ENCODE results near the gene LMNA. TPM values are rescaled to one million over a fixed set of nuclear protein-coding genes. Genes with fewer than 3 reads are reported as not detected.

The LMNA gene
- total RNA-seq, 4 donors from 2014 or later = 201 to 295 (median 211) TPM

DNA sequence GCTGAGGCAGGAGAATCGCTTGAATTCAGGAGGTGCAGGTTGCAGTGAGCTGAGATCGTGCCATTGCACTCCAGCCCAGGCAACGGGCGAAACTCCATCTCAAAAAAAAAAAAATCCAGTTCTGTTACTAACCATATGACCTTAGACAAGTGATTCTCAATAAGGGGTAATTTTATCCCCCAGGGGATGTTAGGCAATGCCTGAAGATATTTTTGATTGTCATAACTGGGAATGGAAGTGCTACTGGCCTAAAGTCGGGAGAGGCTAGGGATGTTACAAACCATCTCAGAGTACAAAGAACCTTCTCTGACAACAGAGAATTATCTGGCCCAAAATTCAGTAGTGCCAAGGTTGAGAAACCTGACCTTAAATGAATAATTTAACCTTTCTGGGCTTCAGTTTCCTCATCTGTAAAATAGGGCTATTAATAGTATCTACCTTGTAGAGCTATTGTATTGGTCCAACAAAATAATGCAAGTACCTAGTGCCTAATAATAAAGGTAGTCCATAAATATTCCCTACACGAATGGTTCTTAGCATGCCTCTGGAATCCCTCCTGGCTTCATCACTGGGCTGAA, 5.8 kb upstream of the LMNA start:
- no peaks in the 10 kb centered on the region for H3K36me3 ChIP-seq
- no peak overlapping the region for H3K27ac ChIP-seq
- TF ChIP-seq CTCF (IDR thresholded peaks at IDR 0.05) (no peak), POLR2A (IDR thresholded peaks at IDR 0.05) (no peak)
- DNase-seq = no peak
- H3K4me1 ChIP-seq = peaks cover 9 to 41% (median 9%) of the 10 kb centered on the region in 4 donors
- H3K27me3 ChIP-seq = no peaks in the 10 kb centered on the region
- no peak overlapping the region for H3K4me3 ChIP-seq
- H3K9me3 ChIP-seq = no peaks in the 10 kb centered on the region

GRCh38 chr1:156110252-156110651, 4.3 kb upstream of the LMNA start:
- Histone ChIP-seq H3K9me3 (no peaks in the 10 kb centered on the region), H3K4me3 (no peak overlapping the region), H3K36me3 (no peaks in the 10 kb centered on the region), H3K27ac (no peak overlapping the region), H3K4me1 (peaks cover 4 to 33% (median 11%) of the 10 kb centered on the region in 4 donors), H3K27me3 (no peaks in the 10 kb centered on the region)
- TF ChIP-seq CTCF (IDR thresholded peaks at IDR 0.05) (no peak), POLR2A (IDR thresholded peaks at IDR 0.05) (no peak)
- DNase-seq = no peak

DNA sequence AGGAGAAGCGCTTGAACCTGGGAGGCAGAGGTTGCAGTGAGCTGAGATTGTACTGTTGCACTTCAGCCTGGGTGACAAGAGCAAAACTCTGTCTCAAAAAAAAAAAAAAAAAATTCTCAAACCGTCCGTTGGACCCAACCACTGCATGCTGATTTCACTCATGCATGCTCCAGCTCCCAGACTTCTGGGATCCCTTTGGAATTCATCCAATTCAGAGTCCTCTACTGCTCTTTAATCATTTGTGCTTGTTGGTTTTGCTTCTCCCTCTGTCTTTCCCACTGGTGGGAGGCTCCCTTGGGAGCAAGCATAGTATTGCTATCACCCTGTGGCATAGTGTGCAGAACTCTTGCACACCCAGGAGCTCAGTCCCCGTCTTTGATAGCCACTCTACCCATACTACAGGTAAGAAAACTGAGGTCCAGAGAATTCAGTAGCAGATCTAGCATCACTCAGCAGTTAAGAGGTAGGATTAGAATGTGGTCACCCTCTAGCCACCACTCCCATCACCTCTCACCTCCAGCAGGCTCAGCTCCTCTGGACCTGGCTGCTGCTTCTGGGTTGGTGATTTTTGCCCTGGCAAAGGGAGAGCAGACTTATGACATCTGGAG, 3.1 kb upstream of the LMNA start:
- Histone ChIP-seq H3K27ac (peak overlapping the region in 1 of 4 donors; percentile 97), H3K36me3 (no peaks in the 10 kb centered on the region), H3K4me3 (no peak overlapping the region), H3K4me1 (peaks cover 0 to 23% (median 9%) of the 10 kb centered on the region in 4 donors), H3K27me3 (no peaks in the 10 kb centered on the region), H3K9me3 (no peaks in the 10 kb centered on the region)
- TF ChIP-seq CTCF (IDR thresholded peaks at IDR 0.05) = no peak
- TF ChIP-seq POLR2A (IDR thresholded peaks at IDR 0.05) = no peak
- DNase-seq = no peak

GRCh38 chr1:156112276-156113137, 2.0 kb upstream of the LMNA start:
- Histone ChIP-seq H3K4me1 (peaks cover 0 to 18% (median 9%) of the 10 kb centered on the region in 4 donors), H3K36me3 (no peaks in the 10 kb centered on the region), H3K9me3 (no peaks in the 10 kb centered on the region), H3K27me3 (no peaks in the 10 kb centered on the region), H3K27ac (peak overlapping the region in 2 of 4 donors; percentile 9 to 97), H3K4me3 (no peak overlapping the region)
- no peak for TF ChIP-seq CTCF (IDR thresholded peaks at IDR 0.05)
- no peak for TF ChIP-seq POLR2A (IDR thresholded peaks at IDR 0.05)
- no peak for DNase-seq

GRCh38 chr1:156113282-156113950, 1.1 kb upstream of the LMNA start:
- Histone ChIP-seq H3K4me1 (peaks cover 0 to 23% (median 9%) of the 10 kb centered on the region in 4 donors), H3K4me3 (no peak overlapping the region), H3K9me3 (no peaks in the 10 kb centered on the region), H3K36me3 (no peaks in the 10 kb centered on the region), H3K27ac (peak overlapping the region; percentile 80 to 97 (median 90)), H3K27me3 (no peaks in the 10 kb centered on the region)
- no peak for DNase-seq
- no peak for TF ChIP-seq CTCF (IDR thresholded peaks at IDR 0.05)
- no peak for TF ChIP-seq POLR2A (IDR thresholded peaks at IDR 0.05)

Measured in Peyer's patch (tissue), 4 donors.